HepG2 (cell line): Measurements from ENCODE around the gene FNBP1L. TPM values are rescaled to one million over a fixed set of nuclear protein-coding genes. Genes with fewer than 3 reads are reported as not detected.

Experiments used
- ATAC-seq: fragments of 200-7000 bp; cut with Tn5 transposase; 3 replicates; pipeline ENCODE4 v1.9.1; 2020; ENCODE audit warnings: mild to moderate bottlenecking, moderate library complexity
- BruUV-seq: library from RNA; stranded (reverse); fragments of 400-500 nt; replicated peaks from 2 replicates; lab custom pipeline; 2021; lab: Mats Ljungman, UMichigan
- CTCF ChIA-PET: fragments of 300-600 bp; formaldehyde crosslinking; extraction: SDS; loops from one replicate; lab custom pipeline; 2021; ENCODE audit warnings: low total read pairs, inconsistent platforms, low intra/inter-chr PET ratio; lab: Yijun Ruan, JAX
- POLR2A ChIA-PET: fragments of 350-600 bp; sonication (Branson Sonifier 250); formaldehyde crosslinking; loops from one replicate; lab custom pipeline; 2020; ENCODE audit warnings: antibody characterized with exemption, inconsistent platforms; lab: Yijun Ruan, JAX
- DNase-seq: peaks from one replicate; pipeline ENCODE4 v3.0.0-alpha.2; 2015; ENCODE audit warnings: low spot score
- FAIRE-seq: peaks from 3 replicates; lab custom pipeline; 2011; peaks lifted over from hg19 to GRCh38; lab: Jason Lieb, UNC
- H2AFZ ChIP-seq: one replicate; pipeline ENCODE4 v1.6.1; 2011; ENCODE audit warnings: low read length, inconsistent platforms
- H3K27ac ChIP-seq: fragments of 300-600 bp; 3 replicates; pipeline ENCODE4 v1.8.0; 2011; ENCODE audit warnings: mixed run types, mild to moderate bottlenecking, mixed read lengths, low read length, inconsistent platforms; ENCODE audit not compliant: insufficient read depth; ENCODE audit errors: extremely low read length
- H3K27me3 ChIP-seq, 2 experiments: fragments of 200-600 bp in 1 of 2; 2 replicates in 1 of 2; 3 replicates in 1 of 2; pipeline versions ENCODE4 v1.6.0 to v1.8.0; 2011; ENCODE audit warnings: low read length in 2 of 2, mild to moderate bottlenecking in 2 of 2, moderate library complexity in 2 of 2, inconsistent platforms in 1 of 2; ENCODE audit not compliant: insufficient read depth in 2 of 2, control insufficient read depth in 1 of 2
- H3K36me3 ChIP-seq, 2 experiments: fragments of 200-600 bp in 1 of 2; replicated peaks in 1 of 2; 2 replicates in 1 of 2; 3 replicates in 1 of 2; pipeline versions ENCODE4 v1.5.1 to v1.8.0; 2011; ENCODE audit warnings: low read length in 2 of 2, inconsistent platforms in 1 of 2; ENCODE audit not compliant: insufficient read depth in 2 of 2, control insufficient read depth in 1 of 2
- H3K4me1 ChIP-seq: 2 replicates; pipeline ENCODE4 v1.5.1; 2012; ENCODE audit warnings: low read length, inconsistent platforms; ENCODE audit not compliant: insufficient read depth
- H3K4me2 ChIP-seq: 2 replicates; pipeline ENCODE4 v1.6.0; 2011; ENCODE audit warnings: low read depth, low read length, inconsistent platforms
- H3K4me3 ChIP-seq, 3 experiments: fragments of 200-600 bp in 1 of 3; sonication (generic), shearing (Covaris generic) in 1 of 3; replicated peaks in 1 of 3; 2 replicates each; pipeline ENCODE4 v1.5.1; 2011 to 2016; ENCODE audit warnings: low read length in 3 of 3, inconsistent platforms in 2 of 3, low read depth in 2 of 3, mild to moderate bottlenecking in 2 of 3, control low read depth in 1 of 3, mixed read lengths in 1 of 3; ENCODE audit not compliant: insufficient read depth in 1 of 3
- H3K79me2 ChIP-seq: one replicate; pipeline ENCODE4 v1.6.1; 2011; ENCODE audit warnings: low read length, inconsistent platforms; ENCODE audit not compliant: insufficient read depth
- H3K9ac ChIP-seq: 2 replicates; pipeline ENCODE4 v1.6.0; 2011; ENCODE audit warnings: mild to moderate bottlenecking, low read depth, low read length, inconsistent platforms; ENCODE audit not compliant: insufficient read depth
- H3K9me3 ChIP-seq: 2 replicates; pipeline ENCODE4 v1.5.1; 2012; ENCODE audit warnings: mild to moderate bottlenecking, low read length
- H4K20me1 ChIP-seq: 2 replicates; pipeline ENCODE4 v1.6.0; 2011; ENCODE audit warnings: inconsistent platforms, mild to moderate bottlenecking, low read length, moderate library complexity; ENCODE audit not compliant: insufficient read depth
- ELF1 ChIP-seq: sonication (generic); formaldehyde crosslinking; IDR thresholded peaks from 2 replicates; pipeline ENCODE4 v1.4.0; 2020; ENCODE audit warnings: missing genetic modification reagents
- EP300 ChIP-seq, 3 experiments: sonication (generic) in 1 of 3; formaldehyde crosslinking in 1 of 3; IDR thresholded peaks; 2 replicates each; pipeline versions ENCODE4 v1.5.1 to v1.6.1; 2011 to 2020; ENCODE audit warnings: low read depth in 2 of 3, low read length in 2 of 3, borderline replicate concordance in 1 of 3, improper control_type of control experiment in 1 of 3, mild to moderate bottlenecking in 1 of 3, missing genetic modification reagents in 1 of 3, moderate library complexity in 1 of 3
- HIC2 ChIP-seq: sonication (generic); formaldehyde crosslinking; IDR thresholded peaks from 2 replicates; pipeline ENCODE4 v1.9.0; 2022; ENCODE audit warnings: low read depth, missing genetic modification reagents
- PAX8 ChIP-seq: sonication (generic); formaldehyde crosslinking; IDR thresholded peaks from 2 replicates; pipeline ENCODE4 v1.8.0; 2022; ENCODE audit warnings: mild to moderate bottlenecking, missing genetic modification reagents, borderline replicate concordance
- PHF20 ChIP-seq: sonication (generic); formaldehyde crosslinking; IDR thresholded peaks from 2 replicates; pipeline ENCODE4 v1.5.0; 2020; ENCODE audit warnings: mild to moderate bottlenecking, missing genetic modification reagents
- STAG1 ChIP-seq: sonication (generic); formaldehyde crosslinking; IDR thresholded peaks from 2 replicates; pipeline ENCODE4 v1.4.0; 2020; ENCODE audit warnings: missing genetic modification reagents
- THAP7 ChIP-seq: sonication (generic); formaldehyde crosslinking; IDR thresholded peaks from 2 replicates; pipeline ENCODE4 v1.8.1; 2023; ENCODE audit warnings: mild to moderate bottlenecking, missing genetic modification reagents
- U2AF2 ChIP-seq: fragments of 200-400 bp; formaldehyde crosslinking; IDR thresholded peaks from 2 replicates; pipeline ENCODE4 v1.6.1; 2017; ENCODE audit warnings: low read depth, mild to moderate bottlenecking, low read length
- WIZ ChIP-seq: sonication (generic); formaldehyde crosslinking; IDR thresholded peaks from 2 replicates; pipeline ENCODE4 v1.5.1; 2020; ENCODE audit warnings: mild to moderate bottlenecking, missing genetic modification reagents
- XRCC5 ChIP-seq: fragments of 200-400 bp; formaldehyde crosslinking; optimal IDR thresholded peaks from 2 replicates; pipeline ENCODE3; 2017; ENCODE audit warnings: mild to moderate bottlenecking, low read length
- YEATS4 ChIP-seq: sonication (generic); formaldehyde crosslinking; IDR thresholded peaks from 2 replicates; pipeline ENCODE4 v1.4.0; 2020; ENCODE audit warnings: missing genetic modification reagents, borderline replicate concordance
- ZFP62 ChIP-seq: sonication (generic); formaldehyde crosslinking; IDR thresholded peaks from 2 replicates; pipeline ENCODE4 v1.4.0; 2020; ENCODE audit warnings: missing genetic modification reagents
- ZNF205 ChIP-seq: IDR thresholded peaks from 2 replicates; pipeline ENCODE4 v1.6.1; 2018; ENCODE audit warnings: missing biosample characterization, missing genetic modification reagents
- ZNF547 ChIP-seq: sonication (generic); formaldehyde crosslinking; IDR thresholded peaks from 2 replicates; pipeline ENCODE4 v1.5.1; 2020; ENCODE audit warnings: mild to moderate bottlenecking, missing genetic modification reagents
- ZSCAN20 ChIP-seq: sonication (generic); formaldehyde crosslinking; IDR thresholded peaks from 2 replicates; pipeline ENCODE4 v1.4.0; 2020; ENCODE audit warnings: missing genetic modification reagents, mild to moderate bottlenecking, borderline replicate concordance
- ZSCAN25 ChIP-seq: sonication (generic); formaldehyde crosslinking; IDR thresholded peaks from 2 replicates; pipeline ENCODE4 v1.8.0; 2022; ENCODE audit warnings: mild to moderate bottlenecking, missing genetic modification reagents
- WGBS: methylation state at CpG from one replicate; pipeline ENCODE4 v1.1.6; 2017; ENCODE audit warnings: low lambda C conversion rate; 5-methylcytosine and 5-hydroxymethylcytosine counted together
- in situ Hi-C: cut with HindIII; loops from 2 replicates; pipeline ENCODE4 v1.10.0; 2017; ENCODE audit warnings: low pct_unique_long_range_greater_than_20kb; ENCODE audit not compliant: extremely low pct_ligation_motif_present
- intact Hi-C: fragments of 100-400 bp; cut with micrococcal nuclease; formaldehyde crosslinking; loops from one replicate; pipeline ENCODE4 v1.10.0; 2022; ENCODE audit not compliant: unreplicated experiment
- polyA plus RNA-seq, 8 experiments: library from polyadenylated mRNA; depleted of rRNA in 3 of 8; stranded (reverse) in 7 of 8; unstranded in 1 of 8; fragments of >200 nt; fragmentation: Illumina TruSeq in 4 of 8; extraction: Trizol in 4 of 8; gene quantifications; 2 replicates each; pipeline versions ENCODE4 v1.2.1 to v1.2.3, GENCODE V29; 2011 to 2016; ENCODE audit warnings: low read depth in 4 of 8, missing spikeins in 1 of 8, mixed read lengths in 1 of 8; ENCODE audit not compliant: insufficient read depth in 1 of 8
- total RNA-seq, 5 experiments: library from RNA; depleted of rRNA; stranded (reverse); fragments of >200 nt; fragmentation: Illumina TruSeq; extraction: Trizol; gene quantifications; 2 replicates each; pipeline ENCODE4 v1.2.3, GENCODE V29; 2016; ENCODE audit warnings: low read depth in 1 of 5

FNBP1L gene
- total and polyA plus RNA-seq, 2 of the 13 experiments (the other 11 are each of a cell fraction or from before 2014, with no cell fraction given): 24.1 to 27.1 TPM

GRCh38 chr1:93474321-93474720 lies 26.4 kb downstream of the FNBP1L start:
- H4K20me1 ChIP-seq: peaks cover 14% of the 10 kb centered on the region
- TF ChIP-seq ELF1 (CRISPR knock-in tag) (no peak), PHF20 (CRISPR knock-in tag) (no peak), ZNF205 (CRISPR knock-in tag) (no peak), THAP7 (CRISPR knock-in tag) (no peak), ZFP62 (no peak), U2AF2 (no peak), EP300 (IDR thresholded peaks at IDR 0.05; ENCODE audit: low read depth in 2 of 2, low read length in 2 of 2) (no peak), EP300 (CRISPR knock-in tag; IDR thresholded peaks at IDR 0.05; ENCODE audit: borderline replicate concordance) (no peak), WIZ (CRISPR knock-in tag) (no peak), PAX8 (CRISPR knock-in tag) (no peak), HIC2 (no peak), ZSCAN25 (no peak), XRCC5 (no peak), ZSCAN20 (CRISPR knock-in tag) (no peak), STAG1 (no peak), ZNF547 (CRISPR knock-in tag) (no peak), YEATS4 (CRISPR knock-in tag) (no peak)
- TF ChIP-seq, all 625 proteins: peak for 0
- CTCF ChIA-PET: no interaction called here
- FAIRE-seq (no peak), ATAC-seq (no peak), DNase-seq (no peak)
- peaks cover 89% of the 10 kb centered on the region for H3K79me2 ChIP-seq
- H3K4me1 ChIP-seq: peaks cover 24% of the 10 kb centered on the region
- no peak overlapping the region for H3K4me3 ChIP-seq
- H3K36me3 ChIP-seq: no peaks in the 10 kb centered on the region
- H3K4me2 ChIP-seq: no peak overlapping the region
- in situ Hi-C loops (no loop called here), intact Hi-C loops (no loop called here)
- no peak overlapping the region for H3K9ac ChIP-seq
- H3K9me3 ChIP-seq: peaks cover 13% of the 10 kb centered on the region; the same call in 1 of the 2 replicates
- H2AFZ ChIP-seq: no peak overlapping the region
- BruUV-seq: no TSS peak
- no peaks in the 10 kb centered on the region; a peak in 1 of 5 replicates for H3K27me3 ChIP-seq
- POLR2A ChIA-PET: no interaction called here
- 95% methylated on average over 2 of the region's 2 CpGs for WGBS
- no peak overlapping the region for H3K27ac ChIP-seq
